MCF 10A (cell line): ENCODE data around the gene CCDC78. TPM values are rescaled to one million over a fixed set of nuclear protein-coding genes. Genes with fewer than 3 reads are reported as not detected.

Experiments used
- BruUV-seq: library from RNA; stranded (reverse); fragments of 400-500 nt; replicated peaks from 2 replicates; lab custom pipeline; 2021; lab: Mats Ljungman, UMichigan
- CTCF ChIA-PET: fragments of 300-600 bp; sonication (Branson Sonifier 250); formaldehyde crosslinking; extraction: SDS; loops from one replicate; lab custom pipeline; 2021; ENCODE audit warnings: antibody characterized with exemption, inconsistent platforms; lab: Yijun Ruan, JAX
- POLR2A ChIA-PET: fragments of 300-600, 350-650 bp; sonication (Branson Sonifier 250); formaldehyde crosslinking; extraction: SDS; loops from one replicate; lab custom pipeline; 2020; ENCODE audit warnings: antibody characterized with exemption, inconsistent platforms; lab: Yijun Ruan, JAX
- DNase-seq: peaks from one replicate; pipeline ENCODE4 v3.0.0-alpha.2; 2018; ENCODE audit not compliant: unreplicated experiment
- H3K27ac Mint-ChIP-seq: one replicate; pipeline ENCODE4 v1.8.0; 2022; ENCODE audit warnings: mild to moderate bottlenecking, low read depth, mixed read lengths; ENCODE audit not compliant: unreplicated experiment
- H3K27me3 Mint-ChIP-seq: one replicate; pipeline ENCODE4 v1.8.0; 2022; ENCODE audit warnings: mixed read lengths; ENCODE audit not compliant: insufficient read depth, unreplicated experiment
- H3K36me3 Mint-ChIP-seq: one replicate; pipeline ENCODE4 v1.8.0; 2022; ENCODE audit warnings: mild to moderate bottlenecking, moderate library complexity, mixed read lengths; ENCODE audit not compliant: insufficient read depth, unreplicated experiment
- H3K4me1 Mint-ChIP-seq: one replicate; pipeline ENCODE4 v1.8.0; 2022; ENCODE audit warnings: mixed read lengths; ENCODE audit not compliant: insufficient read depth, unreplicated experiment
- H3K4me3 Mint-ChIP-seq: one replicate; pipeline ENCODE4 v1.8.0; 2022; ENCODE audit warnings: mild to moderate bottlenecking, moderate library complexity, mixed read lengths; ENCODE audit not compliant: unreplicated experiment
- H3K9me3 Mint-ChIP-seq: one replicate; pipeline ENCODE4 v1.8.0; 2022; ENCODE audit warnings: mixed read lengths; ENCODE audit not compliant: unreplicated experiment
- intact Hi-C: fragments of 100-400 bp; cut with micrococcal nuclease; formaldehyde crosslinking; loops from 2 replicates; pipeline ENCODE4 v1.14.1; 2022
- total RNA-seq: library from RNA; stranded (reverse); gene quantifications from 2 replicates; pipeline ENCODE4 v1.2.3, GENCODE V29; 2022
- TF ChIP-seq, protein P1 (sequence below): fragments of 200-600 bp; IDR thresholded peaks from one replicate; pipeline ENCODE4 v1.8.0; 2022; ENCODE audit warnings: antibody characterized with exemption, mild to moderate bottlenecking; ENCODE audit not compliant: unreplicated experiment

Gene CCDC78
- total RNA-seq, 1 experiment from 2014 or later, result 6.0 TPM

DNA sequence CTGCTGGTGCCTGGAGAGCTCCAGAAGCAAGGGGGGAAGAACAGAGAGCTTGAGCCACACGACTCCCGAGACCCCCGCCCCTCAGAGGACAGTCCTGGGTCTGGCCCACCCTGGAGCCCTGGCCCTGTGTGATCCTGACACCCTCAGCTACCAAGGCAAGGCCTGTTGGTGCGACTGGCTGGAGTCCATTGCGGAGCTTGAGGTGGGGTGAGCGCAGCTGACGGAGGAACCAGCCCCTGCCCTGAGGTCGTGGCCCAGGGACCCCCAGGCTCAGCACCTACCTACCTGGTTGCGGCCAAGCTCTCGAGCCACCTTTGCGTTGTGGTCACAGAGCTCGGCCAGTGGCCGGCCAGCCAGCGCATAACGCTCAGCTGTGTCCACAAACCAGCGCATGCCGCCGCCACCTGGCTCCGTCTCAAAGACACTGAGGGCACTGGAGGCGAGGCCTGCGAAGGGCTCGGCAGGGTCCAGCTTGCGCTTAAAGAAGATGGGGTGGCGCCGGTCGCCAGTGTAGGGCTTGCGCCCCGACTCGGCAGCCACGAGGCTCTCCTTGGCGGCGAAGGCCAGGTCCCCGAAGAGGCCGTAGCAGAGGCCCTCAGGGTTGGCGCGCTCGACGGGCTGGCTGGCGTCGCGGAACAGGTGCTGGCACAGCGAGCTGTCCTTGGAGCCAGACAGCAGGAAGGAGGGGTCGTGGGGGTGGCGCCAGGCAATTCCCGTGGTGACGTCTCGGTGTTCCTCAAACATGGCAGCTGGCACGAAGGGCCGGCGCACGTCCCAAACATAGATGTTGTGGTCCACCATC is 39.6 kb downstream of the CCDC78 start:
- no peak for DNase-seq
- CTCF ChIA-PET, result interaction anchor here (0.8 to 1.3 kb wide), 7 partner anchors 8 to 63 kb away, joined by 3 to 4 read pairs (median 3); no protein-coding TSS in a partner anchor
- intact Hi-C loops, result no loop called here
- Mint-ChIP-seq H3K27ac (no peak overlapping the region), H3K27me3 (no peaks in the 10 kb centered on the region), H3K4me3 (no peak overlapping the region), H3K36me3 (peaks cover 70% of the 10 kb centered on the region), H3K9me3 (no peaks in the 10 kb centered on the region), H3K4me1 (peaks cover 6% of the 10 kb centered on the region)
- no TSS peak for BruUV-seq
- TF ChIP-seq, protein P1, sequence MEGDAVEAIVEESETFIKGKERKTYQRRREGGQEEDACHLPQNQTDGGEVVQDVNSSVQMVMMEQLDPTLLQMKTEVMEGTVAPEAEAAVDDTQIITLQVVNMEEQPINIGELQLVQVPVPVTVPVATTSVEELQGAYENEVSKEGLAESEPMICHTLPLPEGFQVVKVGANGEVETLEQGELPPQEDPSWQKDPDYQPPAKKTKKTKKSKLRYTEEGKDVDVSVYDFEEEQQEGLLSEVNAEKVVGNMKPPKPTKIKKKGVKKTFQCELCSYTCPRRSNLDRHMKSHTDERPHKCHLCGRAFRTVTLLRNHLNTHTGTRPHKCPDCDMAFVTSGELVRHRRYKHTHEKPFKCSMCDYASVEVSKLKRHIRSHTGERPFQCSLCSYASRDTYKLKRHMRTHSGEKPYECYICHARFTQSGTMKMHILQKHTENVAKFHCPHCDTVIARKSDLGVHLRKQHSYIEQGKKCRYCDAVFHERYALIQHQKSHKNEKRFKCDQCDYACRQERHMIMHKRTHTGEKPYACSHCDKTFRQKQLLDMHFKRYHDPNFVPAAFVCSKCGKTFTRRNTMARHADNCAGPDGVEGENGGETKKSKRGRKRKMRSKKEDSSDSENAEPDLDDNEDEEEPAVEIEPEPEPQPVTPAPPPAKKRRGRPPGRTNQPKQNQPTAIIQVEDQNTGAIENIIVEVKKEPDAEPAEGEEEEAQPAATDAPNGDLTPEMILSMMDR, result no peak
- POLR2A ChIA-PET, result interaction anchor here (0.5 to 1.3 kb wide), 6 partner anchors 9 to 53 kb away, joined by 3 to 6 read pairs (median 4); partner anchors contain the start of gene ANTKMT

DNA sequence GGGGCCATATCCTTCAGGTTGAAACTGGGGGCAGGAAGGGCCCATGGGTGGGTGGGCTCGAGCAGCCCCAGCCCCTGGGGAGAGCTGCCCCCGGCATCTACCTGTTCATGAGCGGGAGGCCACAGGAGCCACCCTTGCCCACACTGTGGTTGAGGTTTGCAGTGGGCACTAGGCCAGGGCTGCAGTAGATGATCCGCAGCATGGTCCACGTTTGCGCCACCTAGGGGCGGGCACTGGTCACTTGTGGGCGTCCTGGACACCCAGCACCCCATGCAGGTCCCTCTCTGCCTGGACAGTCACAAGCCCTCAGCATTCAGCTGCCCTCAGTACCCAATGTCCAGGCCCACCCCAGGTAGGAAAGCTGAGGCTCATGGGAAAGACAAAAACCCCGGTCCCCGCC is 40.3 kb downstream of the CCDC78 start:
- CTCF ChIA-PET, result interaction anchor here (0.6 to 1.3 kb wide), 5 partner anchors 10 to 62 kb away, joined by 3 read pairs; no protein-coding TSS in a partner anchor
- no peak overlapping the region for H3K27ac Mint-ChIP-seq
- H3K4me1 Mint-ChIP-seq, result peaks cover 6% of the 10 kb centered on the region
- H3K4me3 Mint-ChIP-seq, result peak overlapping the region; percentile 76
- peaks cover 70% of the 10 kb centered on the region for H3K36me3 Mint-ChIP-seq
- DNase-seq, result peak; percentile 67
- intact Hi-C loops, result no loop called here
- TF ChIP-seq, protein P1, result peak; percentile 57
- no TSS peak for BruUV-seq
- H3K27me3 Mint-ChIP-seq, result no peaks in the 10 kb centered on the region
- no peaks in the 10 kb centered on the region for H3K9me3 Mint-ChIP-seq
- POLR2A ChIA-PET, result interaction anchor here (1.1 to 1.3 kb wide), 5 partner anchors 9 to 34 kb away, joined by 3 to 6 read pairs (median 4); partner anchors contain the start of gene ANTKMT

DNA sequence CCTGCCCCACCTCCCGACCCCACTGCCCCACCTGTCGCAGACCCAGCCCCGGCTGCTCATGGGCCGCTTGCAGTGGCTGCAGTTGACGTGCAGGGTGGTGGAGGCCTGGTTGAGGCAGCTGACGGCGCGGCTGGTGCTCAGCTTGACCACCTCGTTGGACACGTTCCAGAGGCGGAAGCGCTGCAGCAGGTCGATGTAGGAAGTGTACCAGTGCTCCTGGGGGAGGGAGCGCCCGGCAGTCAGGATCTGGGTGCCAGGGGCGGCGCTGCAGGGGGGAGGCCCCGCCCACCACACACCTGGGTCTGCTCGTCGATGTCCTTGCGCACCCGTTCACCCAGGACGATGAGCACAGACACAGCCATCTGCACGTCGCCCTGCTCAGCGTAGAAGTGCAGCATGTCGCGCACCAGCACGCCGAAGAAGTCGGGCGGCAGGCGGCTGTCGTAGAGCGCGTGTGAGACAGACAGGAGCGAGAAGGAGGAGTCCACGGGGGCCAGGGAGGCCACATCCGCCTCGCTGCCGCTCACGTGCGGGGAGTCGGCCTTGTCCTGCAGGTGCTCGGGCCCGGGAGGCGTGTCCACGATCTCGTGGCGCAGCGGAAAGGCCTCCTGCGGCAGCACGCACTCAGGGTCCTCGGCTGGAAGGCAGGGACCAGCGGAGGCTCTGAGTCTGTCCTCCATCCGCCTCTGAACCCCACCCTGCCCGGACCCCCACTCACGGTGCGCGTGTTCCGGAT is 41.1 kb downstream of the CCDC78 start:
- Mint-ChIP-seq H3K4me1 (peaks cover 6% of the 10 kb centered on the region), H3K27ac (peak overlapping the region; percentile 61), H3K9me3 (no peaks in the 10 kb centered on the region), H3K27me3 (no peaks in the 10 kb centered on the region), H3K4me3 (peak overlapping the region; percentile 76), H3K36me3 (peaks cover 64% of the 10 kb centered on the region)
- TF ChIP-seq, protein P1, result no peak
- BruUV-seq, result no TSS peak
- no peak for DNase-seq
- ChIA-PET POLR2A (interaction anchor here (0.6 to 2.9 kb wide), 11 partner anchors 8 to 92 kb away, joined by 3 to 16 read pairs (median 8); partner anchors contain the start of genes METTL26, RHBDL1 and WDR90), CTCF (interaction anchor here (0.6 to 0.8 kb wide), 3 partner anchors 9 to 83 kb away, joined by 3 read pairs; partner anchors contain the start of gene METRN)
- intact Hi-C loops, result no loop called here
